HG03439 (cell line): Measurements from ENCODE around the gene PLA2G5.
"Not testable (repeated sequence)": the region's sequence is repeated elsewhere in the genome, so short reads cannot be mapped to it uniquely, and the experiment has no call there.

ENCODE experiments used
- ATAC-seq: cut with Tn5 transposase; IDR thresholded peaks from one replicate; pipeline ENCODE4 v1.9.1; 2021; ENCODE audit warnings: mild to moderate bottlenecking, moderate library complexity; ENCODE audit not compliant: unreplicated experiment

The PLA2G5 gene

DNA sequence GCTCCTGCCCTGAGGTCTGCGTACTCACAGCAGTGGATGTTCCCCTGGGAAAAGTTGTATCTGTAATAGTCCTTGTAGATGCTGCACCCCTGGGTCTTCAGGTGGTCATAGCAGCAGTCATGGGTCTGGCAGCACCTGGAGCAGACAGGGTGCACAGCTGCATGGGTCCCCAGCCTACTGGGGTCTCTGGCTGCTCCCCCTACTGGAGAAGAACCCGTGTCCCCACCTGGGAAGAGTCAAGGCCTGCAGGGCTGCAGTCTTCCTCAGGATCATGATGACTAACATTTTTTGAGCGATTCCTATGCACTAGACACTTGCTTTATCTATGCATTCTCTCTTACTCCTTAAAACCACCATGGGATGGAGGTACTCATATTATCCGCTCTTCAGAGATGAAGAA lies 45.5 kb downstream of the PLA2G5 start:
- ATAC-seq: no peak

- ATAC-seq: no peak
Measured at GRCh38 chr1:20115916-20116315, 45.9 kb downstream of the PLA2G5 start.

DNA sequence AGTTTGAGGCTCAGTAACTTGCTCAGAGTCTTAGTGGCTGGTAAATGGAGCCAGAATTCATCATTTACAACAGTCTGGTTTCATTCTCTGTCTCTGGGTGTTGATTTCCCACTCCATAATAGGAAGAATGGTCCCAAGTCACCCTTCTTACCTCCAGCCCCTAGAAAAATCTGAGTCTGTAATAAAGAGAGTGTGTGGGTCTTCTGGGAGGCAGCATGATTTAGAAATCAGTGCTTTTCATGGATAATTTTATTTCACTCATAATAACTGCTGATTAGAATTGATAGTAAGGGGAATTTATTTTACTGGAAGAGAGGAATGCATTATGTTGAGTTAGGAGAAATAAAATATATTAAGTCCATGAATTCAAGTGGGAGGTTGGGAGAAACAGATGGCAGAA lies 47.2 kb downstream of the PLA2G5 start:
- no peak for ATAC-seq

GRCh38 chr1:20119347-20119746 lies 49.4 kb downstream of the PLA2G5 start, which contains the start of gene PLA2G2D:
Gene PLA2G2D (minus strand): TSS chr1:20119536. CDS start chr1:20119498, 38 bp downstream.
- ATAC-seq: no peak

DNA sequence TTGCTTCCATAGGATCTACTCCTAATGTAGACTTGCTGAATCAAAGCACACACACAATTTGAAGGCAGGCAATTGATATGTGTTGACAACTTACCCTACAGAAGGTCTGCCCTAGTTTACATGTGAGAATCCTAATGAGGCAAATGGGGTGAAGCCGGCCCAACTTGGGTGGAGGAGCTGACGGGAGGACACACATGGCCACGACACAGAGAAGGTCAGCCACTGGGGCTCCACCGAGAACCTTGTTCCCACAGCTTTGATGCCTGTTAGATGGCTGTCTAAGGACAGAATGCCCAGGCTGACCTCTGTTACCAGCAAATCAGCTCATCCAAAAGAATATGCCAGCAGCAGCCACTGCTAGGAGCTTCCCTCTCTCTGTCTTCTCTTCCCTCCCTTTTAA lies 50.8 kb downstream of the PLA2G5 start:
- ATAC-seq: no peak

GRCh38 chr1:20123722-20124455 lies 53.9 kb downstream of the PLA2G5 start:
- ATAC-seq: no peak

GRCh38 chr1:20124456-20125057 lies 54.6 kb downstream of the PLA2G5 start:
- ATAC-seq: no peak

GRCh38 chr1:20125100-20125499 lies 55.1 kb downstream of the PLA2G5 start:
- no peak for ATAC-seq

DNA sequence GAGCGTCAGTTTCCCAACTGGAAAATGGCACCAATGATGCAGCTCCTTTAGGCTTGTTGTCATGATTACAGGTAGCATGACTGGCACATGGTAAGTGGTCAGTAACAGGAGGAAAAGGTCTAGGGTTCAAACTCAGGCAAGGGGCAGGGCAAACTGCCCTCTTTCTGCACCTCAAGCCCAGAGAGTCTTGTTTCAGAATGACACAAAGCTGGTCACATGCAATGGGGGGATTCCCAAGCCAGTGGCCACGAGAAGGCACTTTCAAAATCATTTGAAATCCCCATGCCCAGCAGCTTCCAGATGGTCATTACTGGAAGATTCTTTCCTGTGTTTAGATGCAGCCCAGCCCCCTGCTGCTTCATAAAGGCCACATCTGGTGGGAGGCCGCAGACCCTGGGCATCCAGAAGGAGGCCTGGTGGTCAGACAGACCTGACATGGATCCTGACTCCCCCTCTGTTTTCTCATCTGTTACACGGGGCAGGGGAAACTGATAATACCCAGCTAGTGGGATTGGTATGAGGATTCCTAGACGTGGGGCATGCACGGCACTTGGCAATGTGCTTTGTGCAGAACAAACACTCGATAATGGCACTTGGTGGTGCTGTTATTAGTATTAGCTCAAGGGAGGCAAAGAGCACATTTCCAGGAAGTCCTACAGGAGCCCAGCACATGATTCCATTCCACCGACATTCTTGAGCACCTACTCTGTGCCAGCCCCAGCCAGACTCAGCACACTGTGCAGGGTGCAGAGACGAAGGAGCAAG lies 56.2 kb downstream of the PLA2G5 start:
- peak; percentile 63 for ATAC-seq

DNA sequence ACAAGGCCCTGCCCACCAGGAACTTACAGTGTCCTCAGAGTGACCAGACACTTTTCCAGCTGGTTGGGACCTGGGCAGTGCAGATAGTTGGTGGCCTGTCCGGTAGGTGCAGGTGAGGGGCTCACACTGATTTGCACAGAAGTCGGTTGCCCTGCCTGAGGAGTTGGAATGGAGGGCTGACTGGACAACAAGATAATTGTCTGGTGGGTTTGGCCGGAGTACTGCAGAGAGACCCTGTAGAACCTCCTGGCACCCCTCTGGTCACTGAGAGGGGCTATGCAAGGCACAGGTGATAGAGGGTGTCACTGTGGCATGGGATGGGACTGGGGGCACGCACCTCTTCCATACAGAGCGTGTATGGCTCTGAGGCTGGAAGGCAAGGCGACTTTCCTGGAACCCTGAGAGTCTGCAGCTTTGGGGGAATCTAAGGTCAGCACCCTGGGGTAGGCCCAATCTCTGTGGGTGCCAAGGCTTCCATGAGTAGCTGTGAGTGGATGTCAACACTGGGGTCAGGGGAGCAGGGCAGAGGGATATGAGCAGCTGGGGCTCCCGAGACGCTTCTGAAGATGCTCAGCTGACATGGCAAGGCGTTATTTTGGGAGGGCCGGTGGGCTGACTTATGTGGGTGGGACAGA lies 56.9 kb downstream of the PLA2G5 start:
- no peak for ATAC-seq

GRCh38 chr1:20130518-20130917 lies 60.5 kb downstream of the PLA2G5 start:
- ATAC-seq: not testable (repeated sequence)

DNA sequence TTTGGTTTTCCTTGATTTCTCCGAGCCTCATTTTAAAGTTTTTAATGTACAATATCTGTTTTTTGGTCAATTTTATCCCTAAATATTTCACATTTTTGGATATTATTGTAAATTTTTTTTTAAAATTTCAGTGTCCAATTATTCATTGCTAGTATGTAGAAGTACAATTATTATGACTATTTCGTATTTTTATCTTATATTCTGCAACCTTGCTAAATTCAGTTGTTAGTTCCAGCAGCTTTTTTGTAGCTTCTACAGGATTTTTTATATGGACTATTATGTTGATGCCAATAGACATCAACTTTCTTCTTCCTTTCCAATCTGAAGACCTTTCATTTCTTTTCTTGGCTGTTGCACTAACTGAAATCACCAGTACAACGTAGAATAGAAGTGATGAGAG lies 65.0 kb downstream of the PLA2G5 start:
- no peak for ATAC-seq

GRCh38 chr1:20136249-20136648 lies 66.3 kb downstream of the PLA2G5 start:
- no peak for ATAC-seq

DNA sequence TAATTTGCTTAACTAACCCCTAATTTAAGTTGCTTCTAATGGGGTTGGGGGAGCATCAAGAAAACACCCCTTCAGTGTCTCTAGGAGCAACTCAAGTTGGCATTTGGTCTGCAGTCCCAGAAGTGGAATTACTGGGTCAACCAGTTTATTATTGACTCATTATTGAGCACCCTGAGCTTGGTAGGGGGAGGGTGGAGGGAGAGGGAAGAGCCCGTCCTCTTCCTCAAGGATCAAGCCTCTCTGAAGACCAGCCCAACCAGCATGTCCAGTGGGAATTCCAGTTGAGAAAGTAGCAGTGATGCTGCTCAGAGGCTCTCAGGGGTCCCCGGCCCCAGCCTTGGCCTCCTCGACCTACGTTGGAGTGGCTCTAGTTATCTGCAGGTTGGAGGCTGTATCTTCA lies 67.1 kb downstream of the PLA2G5 start:
- ATAC-seq: no peak

DNA sequence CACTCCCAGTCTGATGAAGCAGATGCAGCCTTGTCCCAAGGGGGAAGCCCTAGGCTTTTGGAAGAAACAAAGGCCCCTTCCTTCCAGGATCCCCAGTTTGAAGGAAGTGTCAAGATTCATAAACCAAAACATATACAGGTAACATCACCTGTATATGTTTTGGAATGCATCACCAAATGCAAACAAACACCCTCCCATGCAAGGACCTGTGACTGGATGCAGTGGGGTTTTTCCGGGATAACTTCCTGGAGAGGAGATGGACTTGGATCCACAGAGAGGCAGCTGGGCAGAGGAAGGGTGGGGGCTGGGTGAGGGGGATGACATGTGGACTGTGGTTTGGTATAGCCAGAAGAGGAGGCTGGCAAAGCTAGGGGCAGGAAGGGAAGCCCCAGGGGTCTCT lies 67.6 kb downstream of the PLA2G5 start:
- ATAC-seq: no peak

DNA sequence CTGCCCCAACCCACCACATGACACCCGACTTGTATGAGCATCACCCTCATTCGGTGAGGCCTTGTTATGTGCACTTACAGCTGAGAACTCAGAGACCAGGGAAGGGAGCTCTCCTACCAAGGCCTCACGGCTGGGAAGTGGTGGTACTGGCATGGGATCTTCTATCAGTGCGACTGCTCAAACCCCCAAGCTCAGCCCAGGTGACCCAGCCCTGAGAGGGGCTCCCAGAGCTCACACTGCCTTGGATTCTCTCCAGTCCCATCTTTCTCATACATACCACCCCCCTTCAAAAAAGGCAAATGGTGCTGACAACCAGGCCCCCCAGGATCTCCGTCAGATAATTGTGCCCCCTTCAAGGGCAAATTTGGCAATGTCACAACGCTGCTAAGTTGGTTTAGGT lies 68.4 kb downstream of the PLA2G5 start:
- no peak for ATAC-seq

DNA sequence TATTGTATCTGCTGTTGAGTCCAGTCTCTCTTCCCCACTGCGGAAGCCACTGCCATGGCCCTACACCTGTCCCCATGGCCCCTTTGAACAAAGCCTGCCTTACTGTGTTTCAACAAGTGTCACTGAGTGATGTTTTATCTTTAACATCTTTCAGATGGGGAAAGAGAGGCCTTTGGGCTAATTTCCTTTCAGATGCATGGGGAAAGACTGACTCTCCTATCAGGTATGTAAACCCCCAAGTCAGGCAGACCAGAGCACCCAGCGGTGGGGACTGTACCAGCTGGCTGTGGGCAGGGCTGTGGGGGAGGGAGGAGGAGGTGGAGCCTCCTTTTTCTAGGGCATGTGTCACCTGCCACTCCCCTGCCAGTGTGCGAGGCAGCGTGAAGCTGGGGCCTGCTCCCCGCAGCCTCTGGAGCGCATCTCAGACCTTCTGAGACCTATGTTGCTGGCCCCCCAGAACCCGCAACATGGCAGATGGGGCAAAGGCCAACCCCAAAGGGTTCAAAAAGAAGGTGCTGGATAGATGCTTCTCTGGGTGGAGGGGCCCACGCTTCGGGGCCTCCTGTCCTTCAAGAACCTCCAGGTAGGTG lies 69.1 kb downstream of the PLA2G5 start, which contains the start of gene PLA2G2F:
Gene PLA2G2F (plus strand): TSS at position 363 of the 590 bp plus-strand sequence. CDS start 105 bp downstream, at position 468.
- no peak for ATAC-seq

DNA sequence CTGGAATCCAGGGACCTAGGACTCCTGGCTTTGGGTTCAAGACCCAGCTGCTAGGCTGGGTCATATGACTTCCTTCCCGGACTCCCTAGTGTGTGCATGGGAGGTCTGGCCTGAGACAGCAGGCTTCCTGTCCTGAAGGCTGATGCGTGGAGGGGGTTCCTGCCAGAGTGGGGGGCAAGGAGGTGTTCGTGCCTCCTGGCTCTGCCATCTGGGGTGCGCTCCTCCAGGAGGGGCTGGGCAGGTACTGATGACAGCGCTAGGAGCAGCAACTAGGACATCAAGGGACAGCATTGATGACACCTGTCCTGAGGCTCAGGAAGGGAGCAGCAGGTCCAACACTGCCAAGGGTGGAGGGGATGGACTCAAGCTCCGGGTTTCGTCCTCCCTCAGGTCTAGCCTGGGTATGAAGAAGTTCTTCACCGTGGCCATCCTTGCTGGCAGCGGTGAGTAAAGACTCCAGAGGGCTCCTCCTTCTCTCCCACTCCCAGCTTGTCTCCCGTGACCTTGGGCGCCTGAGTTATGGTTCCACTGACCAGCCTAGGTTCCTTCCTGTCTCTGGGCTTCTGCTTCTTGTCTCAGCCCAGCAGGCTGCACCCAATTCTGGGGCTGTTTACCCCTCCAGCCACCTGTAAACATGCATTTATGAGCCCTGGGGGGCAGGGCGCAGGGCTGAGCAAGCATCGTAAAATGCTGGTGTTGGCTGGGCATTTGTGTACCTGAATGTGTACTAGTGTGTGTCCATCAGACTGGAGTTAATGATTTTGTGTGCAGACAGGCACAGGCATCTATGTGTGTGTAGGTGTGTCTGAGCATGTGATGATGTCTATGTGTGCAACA lies 70.0 kb downstream of the PLA2G5 start:
- no peak for ATAC-seq

- no peak for ATAC-seq
Measured at GRCh38 chr1:20141001-20141400, 71.0 kb downstream of the PLA2G5 start.

DNA sequence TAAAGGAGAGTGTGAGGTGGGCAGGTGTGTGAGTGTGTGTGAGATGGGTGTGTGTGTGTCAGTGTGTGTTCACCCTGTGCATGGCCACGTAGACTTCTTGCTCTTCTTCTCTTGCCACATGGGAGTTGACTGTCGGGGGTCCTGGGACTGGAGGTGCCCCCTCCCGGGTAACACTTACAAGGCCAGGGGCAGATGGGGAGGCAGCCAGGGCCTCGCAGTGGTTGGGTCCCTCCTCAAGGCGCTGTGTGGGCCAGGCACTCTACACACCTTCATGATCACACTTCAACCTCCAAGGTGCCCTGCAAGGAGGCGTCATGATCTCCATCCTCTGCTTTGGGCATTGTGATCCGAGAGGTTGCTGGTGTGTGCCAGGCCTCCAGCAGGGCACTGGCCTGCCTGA lies 71.5 kb downstream of the PLA2G5 start:
- no peak for ATAC-seq
